ENCODE measurements around the gene DDX59. TPM values are rescaled to one million over a fixed set of nuclear protein-coding genes. Genes with fewer than 3 reads are reported as not detected.

The DDX59 gene
- total RNA-seq, 1 experiment from 2014 or later: 24.6 TPM

- Histone ChIP-seq H2AFZ (ENCODE audit: low read length) (no peak overlapping the region), H3K9ac (ENCODE audit: low read length) (no peak overlapping the region), H3K4me2 (ENCODE audit: low read length) (no peak overlapping the region), H3K4me3 (ENCODE audit: low read length) (no peak overlapping the region), H4K20me1 (ENCODE audit: low read length) (no peaks in the 10 kb centered on the region), H3F3A (ENCODE audit: low read length, unreplicated experiment) (no peaks in the 10 kb centered on the region), H3K79me2 (ENCODE audit: low read length) (no peaks in the 10 kb centered on the region), H3K27ac (ENCODE audit: low read length) (no peak overlapping the region), H3K9me2 (replicated peaks; ENCODE audit: low read length) (no peaks in the 10 kb centered on the region), H3K9me3 (ENCODE audit: low read length) (no peaks in the 10 kb centered on the region), H3K36me3 (ENCODE audit: low read depth, low read length) (no peaks in the 10 kb centered on the region), H3K27me3 (ENCODE audit: low read length) (no peaks in the 10 kb centered on the region), H3K4me1 (ENCODE audit: insufficient read depth, low read length) (no peaks in the 10 kb centered on the region)
- BruUV-seq (replicated peaks): no TSS peak
- TF ChIP-seq CTCF (conservative IDR thresholded peaks at IDR 0.05; ENCODE audit: low read depth, low read length) (no peak), EZH2phosphoT487 (IDR thresholded peaks at IDR 0.05; ENCODE audit: borderline replicate concordance, low read length) (no peak), EZH2 (IDR thresholded peaks at IDR 0.05; ENCODE audit: low read length, unreplicated experiment) (no peak)
- ChIA-PET CTCF (no interaction called here), POLR2A (ENCODE audit: unreplicated experiment) (no interaction called here)
- no peak for ATAC-seq
- no peak for DNase-seq
- intact Hi-C loops (cut with micrococcal nuclease): no loop called here
Measured at GRCh38 chr1:200699871-200700270, 30.2 kb upstream of the DDX59 start.

- DNase-seq: no peak
- no TSS peak for BruUV-seq (replicated peaks)
- Histone ChIP-seq H2AFZ (ENCODE audit: low read length) (0 out of 2 replicates have a peak overlapping the region, but pooled peaks have one; percentile 6), H3F3A (ENCODE audit: low read length, unreplicated experiment) (no peaks in the 10 kb centered on the region), H3K36me3 (ENCODE audit: low read depth, low read length) (no peaks in the 10 kb centered on the region), H3K9me2 (replicated peaks; ENCODE audit: low read length) (no peaks in the 10 kb centered on the region), H3K9ac (ENCODE audit: low read length) (no peak overlapping the region), H3K27me3 (ENCODE audit: low read length) (no peaks in the 10 kb centered on the region), H3K4me1 (ENCODE audit: insufficient read depth, low read length) (0 out of 2 replicates have a peak, but pooled peaks cover 5% of the 10 kb centered on the region), H3K27ac (ENCODE audit: low read length) (no peak overlapping the region), H4K20me1 (ENCODE audit: low read length) (no peaks in the 10 kb centered on the region), H3K79me2 (ENCODE audit: low read length) (no peaks in the 10 kb centered on the region), H3K4me3 (ENCODE audit: low read length) (no peak overlapping the region), H3K4me2 (ENCODE audit: low read length) (no peak overlapping the region), H3K9me3 (ENCODE audit: low read length) (no peaks in the 10 kb centered on the region)
- ChIA-PET POLR2A (ENCODE audit: unreplicated experiment) (no interaction called here), CTCF (no interaction called here)
- intact Hi-C loops (cut with micrococcal nuclease): no loop called here
- no peak for ATAC-seq
- TF ChIP-seq CTCF (conservative IDR thresholded peaks at IDR 0.05; ENCODE audit: low read depth, low read length): no peak
- TF ChIP-seq EZH2phosphoT487 (IDR thresholded peaks at IDR 0.05; ENCODE audit: borderline replicate concordance, low read length): no peak
- TF ChIP-seq EZH2 (IDR thresholded peaks at IDR 0.05; ENCODE audit: low read length, unreplicated experiment): no peak
Measured at GRCh38 chr1:200694738-200695137, 25.0 kb upstream of the DDX59 start.

GRCh38 chr1:200693327-200693726 lies 23.6 kb upstream of the DDX59 start:
- Histone ChIP-seq H2AFZ (ENCODE audit: low read length) (no peak overlapping the region), H3K9me3 (ENCODE audit: low read length) (no peaks in the 10 kb centered on the region), H3K4me1 (ENCODE audit: insufficient read depth, low read length) (0 out of 2 replicates have a peak, but pooled peaks cover 5% of the 10 kb centered on the region), H3K27me3 (ENCODE audit: low read length) (no peaks in the 10 kb centered on the region), H3K27ac (ENCODE audit: low read length) (no peak overlapping the region), H3K9ac (ENCODE audit: low read length) (no peak overlapping the region), H3K79me2 (ENCODE audit: low read length) (no peaks in the 10 kb centered on the region), H3K4me2 (ENCODE audit: low read length) (no peak overlapping the region), H4K20me1 (ENCODE audit: low read length) (no peaks in the 10 kb centered on the region), H3F3A (ENCODE audit: low read length, unreplicated experiment) (no peaks in the 10 kb centered on the region), H3K4me3 (ENCODE audit: low read length) (no peak overlapping the region), H3K9me2 (replicated peaks; ENCODE audit: low read length) (no peaks in the 10 kb centered on the region), H3K36me3 (ENCODE audit: low read depth, low read length) (no peaks in the 10 kb centered on the region)
- ChIA-PET CTCF (no interaction called here), POLR2A (ENCODE audit: unreplicated experiment) (no interaction called here)
- ATAC-seq (no peak), DNase-seq (no peak)
- intact Hi-C loops (cut with micrococcal nuclease): no loop called here
- BruUV-seq (replicated peaks): no TSS peak
- TF ChIP-seq EZH2 (IDR thresholded peaks at IDR 0.05; ENCODE audit: low read length, unreplicated experiment): no peak

All from PC-3 (cell line).